LNCaP clone FGC (cell line): Measurements from ENCODE around the gene KIF4B.

Experiments
- DNase-seq: peaks from one replicate; pipeline ENCODE4 v3.0.0-alpha.2; 2011; ENCODE audit warnings: low read depth
- H3K4me3 ChIP-seq: 2 replicates; pipeline ENCODE4 v1.5.1; 2011; ENCODE audit warnings: mild to moderate bottlenecking, low read depth, low read length, control low read depth
- TF ChIP-seq, protein P1 (sequence below): IDR thresholded peaks from 2 replicates; pipeline ENCODE4 v1.5.1; 2012; ENCODE audit warnings: mild to moderate bottlenecking; ENCODE audit not compliant: control insufficient read depth, insufficient read depth; ENCODE audit errors: extremely low read depth

Gene KIF4B

DNA sequence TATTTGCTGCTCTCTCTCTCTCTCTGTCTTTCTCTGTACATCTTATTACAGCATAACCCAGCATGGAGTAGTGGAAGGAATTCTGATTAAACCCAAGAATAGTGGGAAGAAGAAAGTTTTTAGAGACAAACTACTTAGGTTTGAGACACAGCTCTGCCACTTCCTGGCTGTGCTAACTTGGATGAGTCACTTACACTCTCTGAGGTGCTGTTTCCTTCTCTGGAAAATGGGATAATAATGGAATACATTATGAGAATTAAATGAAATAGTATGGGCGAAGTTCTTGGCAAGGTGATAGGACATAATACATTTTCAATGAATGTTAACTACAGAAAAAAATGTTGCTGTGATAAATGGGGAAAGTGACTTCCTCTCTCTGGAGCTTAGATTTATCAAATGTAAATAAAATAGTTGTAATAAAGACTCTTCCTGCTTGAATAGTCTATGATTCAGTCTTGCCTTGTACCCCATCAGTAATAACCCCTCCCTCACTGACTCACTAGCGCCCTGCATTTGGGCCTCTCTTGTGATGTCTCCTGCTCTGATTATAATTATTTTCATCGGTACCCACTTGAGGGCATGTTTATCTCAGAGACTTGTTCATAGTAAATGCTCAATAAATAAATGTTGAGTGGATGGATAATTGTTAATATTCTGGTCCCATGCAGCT is 27.6 kb downstream of the KIF4B start:
- no peak for DNase-seq
- TF ChIP-seq, protein P1, sequence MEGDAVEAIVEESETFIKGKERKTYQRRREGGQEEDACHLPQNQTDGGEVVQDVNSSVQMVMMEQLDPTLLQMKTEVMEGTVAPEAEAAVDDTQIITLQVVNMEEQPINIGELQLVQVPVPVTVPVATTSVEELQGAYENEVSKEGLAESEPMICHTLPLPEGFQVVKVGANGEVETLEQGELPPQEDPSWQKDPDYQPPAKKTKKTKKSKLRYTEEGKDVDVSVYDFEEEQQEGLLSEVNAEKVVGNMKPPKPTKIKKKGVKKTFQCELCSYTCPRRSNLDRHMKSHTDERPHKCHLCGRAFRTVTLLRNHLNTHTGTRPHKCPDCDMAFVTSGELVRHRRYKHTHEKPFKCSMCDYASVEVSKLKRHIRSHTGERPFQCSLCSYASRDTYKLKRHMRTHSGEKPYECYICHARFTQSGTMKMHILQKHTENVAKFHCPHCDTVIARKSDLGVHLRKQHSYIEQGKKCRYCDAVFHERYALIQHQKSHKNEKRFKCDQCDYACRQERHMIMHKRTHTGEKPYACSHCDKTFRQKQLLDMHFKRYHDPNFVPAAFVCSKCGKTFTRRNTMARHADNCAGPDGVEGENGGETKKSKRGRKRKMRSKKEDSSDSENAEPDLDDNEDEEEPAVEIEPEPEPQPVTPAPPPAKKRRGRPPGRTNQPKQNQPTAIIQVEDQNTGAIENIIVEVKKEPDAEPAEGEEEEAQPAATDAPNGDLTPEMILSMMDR = no peak
- H3K4me3 ChIP-seq = no peak overlapping the region

DNA sequence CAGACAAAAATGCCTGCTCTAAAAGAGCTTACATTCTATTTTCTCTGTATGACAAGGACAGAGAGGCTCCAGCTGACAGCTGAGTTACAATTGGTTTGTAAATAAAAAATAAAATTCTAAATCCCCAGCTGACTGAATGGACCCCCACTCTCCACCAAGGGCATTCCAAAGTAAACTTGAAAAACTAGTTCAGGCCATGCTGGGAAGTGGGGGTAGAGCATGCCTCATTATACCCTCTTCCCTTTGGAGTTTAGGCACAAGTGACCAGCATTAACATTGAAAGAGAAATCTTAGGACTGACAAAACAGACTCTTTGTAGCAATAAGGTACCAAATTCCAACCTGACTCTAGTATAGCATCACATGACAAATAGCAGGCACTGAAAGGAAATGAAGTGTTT is 31.0 kb downstream of the KIF4B start:
- no peak for DNase-seq
- TF ChIP-seq, protein P1 = no peak
- H3K4me3 ChIP-seq = no peak overlapping the region

DNA sequence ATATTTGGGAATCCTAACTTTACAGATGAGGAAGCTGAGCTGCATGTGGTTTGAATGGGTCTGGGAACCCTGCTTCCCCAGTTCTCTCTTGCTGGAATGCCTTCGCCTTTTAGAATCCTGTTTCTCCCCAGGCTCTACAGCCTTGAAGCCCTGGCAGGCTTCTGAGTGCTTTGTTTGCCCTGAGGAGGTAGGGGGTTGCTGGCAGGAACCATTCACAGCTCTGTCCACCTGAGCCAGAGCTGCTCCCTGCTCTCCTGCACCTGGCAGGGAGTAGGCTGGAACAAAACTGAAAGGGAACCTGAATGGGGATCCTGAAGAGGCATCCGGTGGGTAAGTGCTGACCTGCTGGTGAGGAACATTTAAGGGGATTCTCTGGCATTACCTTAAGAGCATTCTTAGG is 33.0 kb downstream of the KIF4B start:
- no peak for DNase-seq
- TF ChIP-seq, protein P1 = no peak
- H3K4me3 ChIP-seq = no peak overlapping the region

DNA sequence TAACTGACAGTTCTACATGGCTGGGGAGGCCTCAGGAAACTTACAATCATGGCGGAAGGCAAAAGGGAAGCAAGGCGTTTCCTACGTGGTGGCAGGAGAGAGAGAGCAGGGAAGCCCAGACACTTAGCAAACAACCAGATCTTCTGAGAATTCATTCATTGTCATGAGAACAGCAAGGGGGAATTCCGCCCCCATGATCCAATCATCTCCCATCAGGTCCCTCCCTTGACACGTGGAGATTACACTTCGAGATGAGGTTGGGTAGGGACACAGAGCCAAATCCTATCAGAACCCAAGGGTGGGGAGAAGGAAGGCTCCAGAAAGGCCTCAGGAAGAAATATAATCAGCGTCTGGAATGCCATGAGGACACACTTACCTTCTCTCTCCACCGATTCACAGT is 34.3 kb downstream of the KIF4B start:
- no peak for DNase-seq
- H3K4me3 ChIP-seq = no peak overlapping the region
- TF ChIP-seq, protein P1 = no peak

DNA sequence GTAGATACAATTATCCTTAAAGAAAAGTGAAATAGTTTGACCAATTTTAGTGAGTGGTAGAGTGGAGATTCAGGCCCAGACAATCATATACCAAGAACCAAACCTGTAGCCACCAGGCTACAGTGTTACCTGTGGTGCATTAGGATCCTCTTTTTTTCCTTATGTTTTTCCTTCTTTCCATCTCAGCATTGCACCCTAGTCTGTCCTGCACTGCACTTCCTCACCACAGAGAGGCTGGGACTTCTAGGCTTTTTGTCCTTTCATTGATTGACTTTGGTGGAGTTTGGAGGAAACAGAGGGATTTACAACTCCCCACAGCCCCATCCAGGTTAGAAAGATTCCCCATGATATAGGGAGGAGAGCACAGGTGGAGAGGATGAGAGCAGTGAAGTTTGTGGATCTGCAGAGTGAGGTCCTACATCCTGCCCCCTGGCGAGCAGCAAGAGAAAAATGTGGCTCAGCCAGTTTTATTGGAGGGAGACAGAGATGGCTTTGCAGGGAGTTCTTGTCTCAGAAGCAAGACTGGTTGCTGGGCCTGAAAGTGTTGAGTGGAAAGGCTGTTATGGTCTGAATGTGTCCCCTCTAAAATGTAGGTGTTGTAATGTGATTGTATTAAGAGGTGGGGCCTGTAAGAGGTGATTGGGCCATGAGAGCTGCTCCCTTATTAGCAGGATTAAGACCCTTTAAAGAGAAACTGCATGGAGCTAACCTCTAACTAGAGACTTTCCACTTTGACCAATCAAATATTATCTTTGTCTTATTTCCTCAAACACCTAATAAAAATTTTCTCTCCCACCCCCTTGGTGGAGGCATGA is 36.2 kb downstream of the KIF4B start:
- no peak for DNase-seq
- H3K4me3 ChIP-seq = no peak overlapping the region
- TF ChIP-seq, protein P1 = peak; percentile 54

DNA sequence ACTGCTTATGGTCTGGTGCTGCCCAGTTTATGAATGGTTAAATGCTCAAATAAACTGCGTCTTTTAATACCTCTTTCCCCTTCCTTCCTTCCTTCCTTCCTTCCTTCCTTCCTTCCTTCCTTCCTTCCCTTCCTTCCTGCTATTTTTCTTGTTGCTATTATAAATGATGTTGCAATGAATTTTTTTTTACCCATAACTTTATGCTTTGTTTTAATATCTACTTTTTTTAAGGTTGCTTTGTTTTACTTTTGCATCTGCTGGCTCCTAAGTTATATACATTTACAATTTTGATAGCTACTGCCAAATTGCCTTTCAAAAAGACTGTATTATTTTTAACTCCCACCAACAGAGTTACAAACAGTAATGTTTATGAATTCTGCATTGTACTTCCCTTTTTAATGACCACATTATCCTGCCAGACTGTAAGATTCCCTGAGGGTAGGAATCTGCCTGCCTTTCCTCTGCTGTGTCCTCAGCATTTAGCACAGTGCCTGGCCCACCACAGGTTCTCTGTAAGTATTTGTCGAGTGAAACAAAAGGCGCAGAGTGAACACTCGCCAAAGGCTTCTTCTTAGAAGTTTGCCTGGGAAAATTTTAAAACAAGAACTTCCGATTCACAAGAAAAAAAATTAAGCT is 36.9 kb downstream of the KIF4B start:
- no peak for DNase-seq
- TF ChIP-seq, protein P1 = no peak
- no peak overlapping the region for H3K4me3 ChIP-seq
